IMR-90 (cell line): ENCODE measurements around the gene MIER2. TPM values are rescaled to one million over a fixed set of nuclear protein-coding genes. Genes with fewer than 3 reads are reported as not detected.

Experiments
- ATAC-seq: fragments of 200-7000 bp; cut with Tn5 transposase; 2 replicates; pipeline ENCODE4 v1.9.1; 2020; ENCODE audit warnings: low read depth, mild to moderate bottlenecking, moderate library complexity
- BruUV-seq: library from RNA; stranded (reverse); fragments of 400-500 nt; replicated peaks from 2 replicates; lab custom pipeline; 2021; lab: Mats Ljungman, UMichigan
- CTCF ChIA-PET: fragments of 300-600 bp; formaldehyde crosslinking; extraction: SDS; loops from one replicate; lab custom pipeline; 2021; ENCODE audit warnings: antibody characterized with exemption; lab: Yijun Ruan, JAX
- POLR2A ChIA-PET: fragments of 300-600 bp; sonication (Branson Sonifier 250); formaldehyde crosslinking; loops from one replicate; lab custom pipeline; 2022; ENCODE audit warnings: antibody characterized with exemption; ENCODE audit not compliant: unreplicated experiment; lab: Charles Lee
- DNase-seq: peaks from one replicate; pipeline ENCODE4 v3.0.0; 2013
- H2AFZ ChIP-seq: replicated peaks from 2 replicates; pipeline ENCODE3; 2013; ENCODE audit warnings: low read length, mild to moderate bottlenecking; ENCODE audit not compliant: poor library complexity
- H2AK5ac ChIP-seq: 2 replicates; pipeline ENCODE4 v1.6.1; 2013; ENCODE audit warnings: low read depth, low read length, inconsistent platforms
- H2AK9ac ChIP-seq: replicated peaks from 2 replicates; pipeline ENCODE3; 2013; ENCODE audit warnings: mild to moderate bottlenecking, low read depth, low read length, moderate library complexity; ENCODE audit not compliant: poor library complexity
- H2BK120ac ChIP-seq: 2 replicates; pipeline ENCODE4 v1.6.1; 2013; ENCODE audit warnings: low read depth, low read length, inconsistent platforms
- H2BK15ac ChIP-seq: 3 replicates; pipeline ENCODE4 v1.6.1; 2013; ENCODE audit warnings: low read depth, low read length, inconsistent platforms
- H2BK20ac ChIP-seq: 2 replicates; pipeline ENCODE4 v1.6.1; 2013; ENCODE audit warnings: low read depth, mild to moderate bottlenecking, inconsistent platforms, low read length, moderate library complexity
- H2BK5ac ChIP-seq: 2 replicates; pipeline ENCODE4 v1.6.1; 2013; ENCODE audit warnings: mild to moderate bottlenecking, low read depth, low read length, inconsistent platforms; ENCODE audit not compliant: poor library complexity, severe bottlenecking
- H3K14ac ChIP-seq: replicated peaks from 2 replicates; pipeline ENCODE4 v1.6.1; 2013; ENCODE audit warnings: low read depth, low read length, inconsistent platforms
- H3K18ac ChIP-seq: 2 replicates; pipeline ENCODE4 v1.6.1; 2013; ENCODE audit warnings: low read depth, low read length, control low read depth
- H3K23ac ChIP-seq: 2 replicates; pipeline ENCODE4 v1.6.1; 2013; ENCODE audit warnings: low read depth, low read length, inconsistent platforms
- H3K27ac ChIP-seq: 2 replicates; pipeline ENCODE4 v1.5.1; 2013; ENCODE audit warnings: mild to moderate bottlenecking, control low read depth, low read length; ENCODE audit not compliant: insufficient read depth
- H3K27me3 ChIP-seq: 2 replicates; pipeline ENCODE4 v1.6.1; 2013; ENCODE audit warnings: low read length; ENCODE audit not compliant: control insufficient read depth, insufficient read depth
- H3K36me3 ChIP-seq: 2 replicates; pipeline ENCODE4 v1.6.1; 2013; ENCODE audit warnings: low read length, mixed read lengths; ENCODE audit not compliant: control insufficient read depth, insufficient read depth
- H3K4ac ChIP-seq: 2 replicates; pipeline ENCODE4 v1.6.1; 2013; ENCODE audit warnings: low read depth, low read length, inconsistent platforms
- H3K4me1 ChIP-seq: 2 replicates; pipeline ENCODE4 v1.6.1; 2013; ENCODE audit warnings: low read length, mixed read lengths; ENCODE audit not compliant: control insufficient read depth, insufficient read depth
- H3K4me2 ChIP-seq: 2 replicates; pipeline ENCODE4 v1.6.1; 2013; ENCODE audit warnings: low read depth, mild to moderate bottlenecking, control low read depth, low read length, moderate library complexity
- H3K4me3 ChIP-seq: 2 replicates; pipeline ENCODE4 v1.5.1; 2013; ENCODE audit warnings: low read depth, mild to moderate bottlenecking, control low read depth, low read length, moderate library complexity; ENCODE audit not compliant: insufficient read depth
- H3K56ac ChIP-seq: 2 replicates; pipeline ENCODE4 v1.6.1; 2013; ENCODE audit warnings: low read length, inconsistent platforms; ENCODE audit not compliant: insufficient read depth; ENCODE audit errors: extremely low read depth
- H3K79me1 ChIP-seq, 2 experiments: 2 replicates each; pipeline ENCODE4 v1.6.1; 2013; ENCODE audit warnings: low read length in 2 of 2, inconsistent platforms in 1 of 2, low read depth in 1 of 2
- H3K9ac ChIP-seq: 2 replicates; pipeline ENCODE4 v1.6.1; 2013; ENCODE audit warnings: low read depth, low read length, control low read depth
- H3K9me1 ChIP-seq: 2 replicates; pipeline ENCODE4 v1.6.1; 2013; ENCODE audit warnings: low read length, inconsistent platforms; ENCODE audit not compliant: insufficient read depth
- H3K9me3 ChIP-seq: 2 replicates; pipeline ENCODE4 v1.6.1; 2013; ENCODE audit warnings: low read length; ENCODE audit not compliant: control insufficient read depth, insufficient read depth
- H4K20me1 ChIP-seq: 2 replicates; pipeline ENCODE4 v1.6.1; 2013; ENCODE audit warnings: low read length, inconsistent platforms; ENCODE audit not compliant: insufficient read depth
- H4K5ac ChIP-seq: 2 replicates; pipeline ENCODE4 v1.6.1; 2013; ENCODE audit warnings: mild to moderate bottlenecking, low read depth, low read length, control low read depth
- H4K8ac ChIP-seq, 2 experiments: 2 replicates each; pipeline ENCODE4 v1.6.1; 2013; ENCODE audit warnings: low read depth in 2 of 2, low read length in 2 of 2, control low read depth in 1 of 2, inconsistent platforms in 1 of 2
- H4K91ac ChIP-seq: 2 replicates; pipeline ENCODE4 v1.6.1; 2013; ENCODE audit warnings: low read depth, low read length, inconsistent platforms; ENCODE audit not compliant: insufficient read depth
- CEBPB ChIP-seq: IDR thresholded peaks from 2 replicates; pipeline ENCODE4 v1.6.1; 2012; ENCODE audit warnings: low read depth, low read length, improper control_type of control experiment
- CHD1 ChIP-seq: IDR thresholded peaks from 2 replicates; pipeline ENCODE4 v1.6.1; 2012; ENCODE audit warnings: low read depth, low read length, improper control_type of control experiment
- ELK1 ChIP-seq: fragments of 150-350 bp; IDR thresholded peaks from 2 replicates; pipeline ENCODE4 v1.6.1; 2016; ENCODE audit warnings: low read depth, mild to moderate bottlenecking, low read length, moderate library complexity, borderline replicate concordance
- MAFK ChIP-seq: IDR thresholded peaks from 2 replicates; pipeline ENCODE4 v1.6.1; 2012; ENCODE audit warnings: low read depth, low read length, improper control_type of control experiment
- MAZ ChIP-seq: IDR thresholded peaks from 2 replicates; pipeline ENCODE4 v1.6.1; 2012; ENCODE audit warnings: low read depth, mild to moderate bottlenecking, low read length, improper control_type of control experiment, moderate library complexity, borderline replicate concordance
- MXI1 ChIP-seq: IDR thresholded peaks from 2 replicates; pipeline ENCODE4 v1.6.1; 2012; ENCODE audit warnings: low read depth, mild to moderate bottlenecking, low read length, moderate library complexity, borderline replicate concordance
- POLR2A ChIP-seq: IDR thresholded peaks from 2 replicates; pipeline ENCODE4 v1.6.1; 2012; ENCODE audit warnings: mild to moderate bottlenecking, low read depth, low read length
- RAD21 ChIP-seq: IDR thresholded peaks from 2 replicates; pipeline ENCODE4 v1.6.1; 2012; ENCODE audit warnings: low read length, improper control_type of control experiment
- RCOR1 ChIP-seq: IDR thresholded peaks from 2 replicates; pipeline ENCODE4 v1.6.1; 2012; ENCODE audit warnings: mild to moderate bottlenecking, low read length, improper control_type of control experiment; ENCODE audit not compliant: insufficient replicate concordance
- RFX5 ChIP-seq: IDR thresholded peaks from 2 replicates; pipeline ENCODE4 v1.8.0; 2012; ENCODE audit warnings: low read depth, mild to moderate bottlenecking, low read length, moderate library complexity
- SMC3 ChIP-seq: fragments of 150-350 bp; IDR thresholded peaks from 2 replicates; pipeline ENCODE4 v1.6.1; 2016; ENCODE audit warnings: low read depth, mild to moderate bottlenecking, antibody characterized with exemption, low read length, moderate library complexity
- USF2 ChIP-seq: fragments of 150-350 bp; IDR thresholded peaks from 2 replicates; pipeline ENCODE4 v1.6.1; 2017; ENCODE audit warnings: mild to moderate bottlenecking, antibody characterized with exemption, low read length, low read depth
- WGBS, 2 experiments: methylation state at CpG; one replicate each; pipeline versions ENCODE4 v1.1.5 to v1.1.7; 2013; ENCODE audit warnings: missing lambda C conversion rate in 2 of 2; ENCODE audit not compliant: insufficient read length in 1 of 2; ENCODE audit errors: extremely low coverage in 2 of 2; 5-methylcytosine and 5-hydroxymethylcytosine counted together
- dilution Hi-C: fragments of 300-500 bp; cut with HindIII; formaldehyde crosslinking; loops from one replicate; pipeline ENCODE4 v1.14.3; 2018; ENCODE audit warnings: low sequenced_read_pairs; ENCODE audit not compliant: unreplicated experiment
- in situ Hi-C: fragments of 300-500 bp; cut with MboI; formaldehyde crosslinking; loops from 3 replicates; pipeline ENCODE4 v1.14.3; 2019; ENCODE audit warnings: low sequenced_read_pairs, inconsistent platforms, mixed read lengths
- intact Hi-C: fragments of 100-400 bp; cut with micrococcal nuclease; formaldehyde crosslinking; loops from 2 replicates; pipeline ENCODE4 v1.10.0; 2022
- polyA plus RNA-seq, 3 experiments: library from polyadenylated mRNA; depleted of rRNA; stranded (reverse); fragments of >200 nt; gene quantifications; 2 replicates each; pipeline ENCODE4 v1.2.3, GENCODE V29; 2012; ENCODE audit warnings: low replicate concordance in 1 of 3
- total RNA-seq: library from RNA; depleted of rRNA; stranded (reverse); fragments of >200 nt; gene quantifications from 2 replicates; pipeline ENCODE4 v1.2.3, GENCODE V29; 2012
- TF ChIP-seq, protein P1 (sequence below): conservative IDR thresholded peaks from 2 replicates; pipeline ENCODE4 v1.5.1; 2012; ENCODE audit warnings: mild to moderate bottlenecking, low read depth, low read length, improper control_type of control experiment

The MIER2 gene
- total and polyA plus RNA-seq, 2 of the 4 experiments (the other 2 are of a cell fraction) = 28.0 to 28.4 TPM

- Histone ChIP-seq H3K56ac (no peak overlapping the region), H2AK9ac (peak overlapping the region; percentile 28), H3K9ac (no peak overlapping the region), H4K5ac (no peak overlapping the region), H3K14ac (no peak overlapping the region), H3K4me2 (no peak overlapping the region), H2BK5ac (no peak overlapping the region), H3K9me3 (no peaks in the 10 kb centered on the region), H3K4me3 (no peak overlapping the region), H3K4ac (no peak overlapping the region), H4K91ac (no peak overlapping the region), H3K27ac (no peak overlapping the region), H2AK5ac (no peak overlapping the region), H3K9me1 (0 out of 2 replicates have a peak, but pooled peaks cover 7% of the 10 kb centered on the region), H3K4me1 (no peaks in the 10 kb centered on the region), H3K79me1 (peaks cover 0 to 42% of the 10 kb centered on the region in 2 experiments), H2BK20ac (no peak overlapping the region), H3K18ac (no peak overlapping the region), H4K20me1 (peaks cover 29% of the 10 kb centered on the region), H2BK15ac (no peak overlapping the region), H2AFZ (no peak overlapping the region), H3K36me3 (peaks cover 51% of the 10 kb centered on the region), H2BK120ac (no peak overlapping the region), H3K27me3 (no peaks in the 10 kb centered on the region), H3K23ac (no peak overlapping the region), H4K8ac (no peak overlapping the region)
- 93% methylated on average over 14 of the region's 50 CpGs; no CpG with 5 or more reads in 1 of the 2 experiments for WGBS, 2 experiments
- intact Hi-C loops (no loop called here), in situ Hi-C loops (no loop called here), dilution Hi-C loops (no loop called here)
- DNase-seq (no peak), ATAC-seq (no peak)
- CTCF ChIA-PET = no interaction called here
- BruUV-seq = no TSS peak
- POLR2A ChIA-PET = no interaction called here
- TF ChIP-seq MXI1 = no peak
- no peak for TF ChIP-seq CHD1
- TF ChIP-seq ELK1 = no peak
- no peak for TF ChIP-seq POLR2A
- no peak for TF ChIP-seq SMC3
- no peak for TF ChIP-seq CEBPB
- TF ChIP-seq MAZ = no peak
- TF ChIP-seq RCOR1 = no peak
- TF ChIP-seq RAD21 = no peak
- no peak for TF ChIP-seq MAFK
- TF ChIP-seq RFX5 = no peak
- TF ChIP-seq, protein P1, sequence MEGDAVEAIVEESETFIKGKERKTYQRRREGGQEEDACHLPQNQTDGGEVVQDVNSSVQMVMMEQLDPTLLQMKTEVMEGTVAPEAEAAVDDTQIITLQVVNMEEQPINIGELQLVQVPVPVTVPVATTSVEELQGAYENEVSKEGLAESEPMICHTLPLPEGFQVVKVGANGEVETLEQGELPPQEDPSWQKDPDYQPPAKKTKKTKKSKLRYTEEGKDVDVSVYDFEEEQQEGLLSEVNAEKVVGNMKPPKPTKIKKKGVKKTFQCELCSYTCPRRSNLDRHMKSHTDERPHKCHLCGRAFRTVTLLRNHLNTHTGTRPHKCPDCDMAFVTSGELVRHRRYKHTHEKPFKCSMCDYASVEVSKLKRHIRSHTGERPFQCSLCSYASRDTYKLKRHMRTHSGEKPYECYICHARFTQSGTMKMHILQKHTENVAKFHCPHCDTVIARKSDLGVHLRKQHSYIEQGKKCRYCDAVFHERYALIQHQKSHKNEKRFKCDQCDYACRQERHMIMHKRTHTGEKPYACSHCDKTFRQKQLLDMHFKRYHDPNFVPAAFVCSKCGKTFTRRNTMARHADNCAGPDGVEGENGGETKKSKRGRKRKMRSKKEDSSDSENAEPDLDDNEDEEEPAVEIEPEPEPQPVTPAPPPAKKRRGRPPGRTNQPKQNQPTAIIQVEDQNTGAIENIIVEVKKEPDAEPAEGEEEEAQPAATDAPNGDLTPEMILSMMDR = no peak
- TF ChIP-seq USF2 = no peak
These were observed 38.3 kb downstream of the MIER2 start for GRCh38 chr19:306151-306900.
